Loucy (cell line): ENCODE data around the gene LATS1.
A peak's percentile ranks its signal among the peaks of the same experiment; 100 is the strongest.

ENCODE experiments used
- H2AFZ ChIP-seq: fragments of 200-600 bp; sonication (generic); 2 replicates; pipeline ENCODE4 v1.6.0; 2016; ENCODE audit warnings: antibody characterized with exemption, mild to moderate bottlenecking, low read length, moderate library complexity
- H3F3A ChIP-seq: fragments of 200-600 bp; 2 replicates; pipeline ENCODE4 v1.6.0; 2016; ENCODE audit warnings: antibody characterized with exemption, low read depth, mild to moderate bottlenecking
- H3K27me3 ChIP-seq: fragments of 200-600 bp; sonication (generic); 2 replicates; pipeline ENCODE4 v1.6.1; 2014; ENCODE audit warnings: low read length, mild to moderate bottlenecking; ENCODE audit not compliant: insufficient read depth, poor library complexity, severe bottlenecking
- H3K36me3 ChIP-seq: fragments of 200-600 bp; sonication (generic); 2 replicates; pipeline ENCODE4 v1.6.1; 2016; ENCODE audit warnings: low read length; ENCODE audit not compliant: insufficient read depth
- H3K4me1 ChIP-seq: fragments of 200-600 bp; sonication (generic); 2 replicates; pipeline ENCODE4 v1.5.1; 2014; ENCODE audit warnings: low read length, mild to moderate bottlenecking; ENCODE audit not compliant: insufficient read depth, poor library complexity, severe bottlenecking
- H3K4me2 ChIP-seq: fragments of 200-600 bp; sonication (generic); 2 replicates; pipeline ENCODE4 v1.6.0; 2014; ENCODE audit warnings: antibody characterized with exemption, low read length, low read depth, mild to moderate bottlenecking; ENCODE audit not compliant: poor library complexity, severe bottlenecking
- H3K4me3 ChIP-seq: fragments of 200-600 bp; sonication (generic); 2 replicates; pipeline ENCODE4 v1.5.1; 2014; ENCODE audit warnings: low read length, mild to moderate bottlenecking, mixed read lengths; ENCODE audit not compliant: poor library complexity, severe bottlenecking
- H3K79me2 ChIP-seq: fragments of 200-600 bp; sonication (generic); 2 replicates; pipeline ENCODE4 v1.6.1; 2014; ENCODE audit warnings: low read length; ENCODE audit not compliant: insufficient read depth
- H3K9ac ChIP-seq: fragments of 200-600 bp; sonication (generic); 2 replicates; pipeline ENCODE4 v1.6.0; 2014; ENCODE audit warnings: mild to moderate bottlenecking, low read depth, low read length, moderate library complexity; ENCODE audit not compliant: poor library complexity, severe bottlenecking
- H3K9me2 ChIP-seq: fragments of 200-600 bp; sonication (generic); replicated peaks from 2 replicates; pipeline ENCODE4 v1.6.1; 2016; ENCODE audit warnings: low read depth, low read length, mixed read lengths
- H3K9me3 ChIP-seq: fragments of 200-600 bp; sonication (generic); 2 replicates; pipeline ENCODE4 v1.6.1; 2014; ENCODE audit warnings: mild to moderate bottlenecking, antibody characterized with exemption, low read length, low read depth; ENCODE audit not compliant: insufficient read depth
- H4K20me1 ChIP-seq: fragments of 200-600 bp; sonication (generic); 2 replicates; pipeline ENCODE4 v1.6.0; 2014; ENCODE audit warnings: antibody characterized with exemption, low read length, mild to moderate bottlenecking; ENCODE audit not compliant: insufficient read depth, poor library complexity, severe bottlenecking
- EZH2phosphoT487 ChIP-seq: fragments of 200-600 bp; IDR thresholded peaks from 2 replicates; pipeline ENCODE4 v1.6.1; 2018; ENCODE audit warnings: antibody characterized with exemption, mild to moderate bottlenecking, moderate library complexity, borderline replicate concordance
- TF ChIP-seq, protein P1 (sequence below): fragments of 200-600 bp; sonication (generic); conservative IDR thresholded peaks from 2 replicates; pipeline ENCODE4 v1.5.1; 2014; ENCODE audit warnings: mild to moderate bottlenecking, antibody characterized with exemption, low read length

Gene LATS1

GRCh38 chr6:149733089-149733720 lies 15.3 kb upstream of the LATS1 start:
- H3K36me3 ChIP-seq, result peaks cover 81% of the 10 kb centered on the region
- H3K9ac ChIP-seq, result no peak overlapping the region
- H4K20me1 ChIP-seq, result no peaks in the 10 kb centered on the region
- no peaks in the 10 kb centered on the region; the same call in 1 of the 2 replicates for H3F3A ChIP-seq
- no peaks in the 10 kb centered on the region for H3K79me2 ChIP-seq
- no peak overlapping the region for H3K4me2 ChIP-seq
- no peaks in the 10 kb centered on the region for H3K27me3 ChIP-seq
- H3K9me2 ChIP-seq, result no peaks in the 10 kb centered on the region
- H3K4me1 ChIP-seq, result peaks cover 8% of the 10 kb centered on the region
- no peak overlapping the region for H3K4me3 ChIP-seq
- TF ChIP-seq EZH2phosphoT487, result no peak
- TF ChIP-seq, protein P1, sequence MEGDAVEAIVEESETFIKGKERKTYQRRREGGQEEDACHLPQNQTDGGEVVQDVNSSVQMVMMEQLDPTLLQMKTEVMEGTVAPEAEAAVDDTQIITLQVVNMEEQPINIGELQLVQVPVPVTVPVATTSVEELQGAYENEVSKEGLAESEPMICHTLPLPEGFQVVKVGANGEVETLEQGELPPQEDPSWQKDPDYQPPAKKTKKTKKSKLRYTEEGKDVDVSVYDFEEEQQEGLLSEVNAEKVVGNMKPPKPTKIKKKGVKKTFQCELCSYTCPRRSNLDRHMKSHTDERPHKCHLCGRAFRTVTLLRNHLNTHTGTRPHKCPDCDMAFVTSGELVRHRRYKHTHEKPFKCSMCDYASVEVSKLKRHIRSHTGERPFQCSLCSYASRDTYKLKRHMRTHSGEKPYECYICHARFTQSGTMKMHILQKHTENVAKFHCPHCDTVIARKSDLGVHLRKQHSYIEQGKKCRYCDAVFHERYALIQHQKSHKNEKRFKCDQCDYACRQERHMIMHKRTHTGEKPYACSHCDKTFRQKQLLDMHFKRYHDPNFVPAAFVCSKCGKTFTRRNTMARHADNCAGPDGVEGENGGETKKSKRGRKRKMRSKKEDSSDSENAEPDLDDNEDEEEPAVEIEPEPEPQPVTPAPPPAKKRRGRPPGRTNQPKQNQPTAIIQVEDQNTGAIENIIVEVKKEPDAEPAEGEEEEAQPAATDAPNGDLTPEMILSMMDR, result no peak
- no peak overlapping the region for H2AFZ ChIP-seq
- no peaks in the 10 kb centered on the region for H3K9me3 ChIP-seq

DNA sequence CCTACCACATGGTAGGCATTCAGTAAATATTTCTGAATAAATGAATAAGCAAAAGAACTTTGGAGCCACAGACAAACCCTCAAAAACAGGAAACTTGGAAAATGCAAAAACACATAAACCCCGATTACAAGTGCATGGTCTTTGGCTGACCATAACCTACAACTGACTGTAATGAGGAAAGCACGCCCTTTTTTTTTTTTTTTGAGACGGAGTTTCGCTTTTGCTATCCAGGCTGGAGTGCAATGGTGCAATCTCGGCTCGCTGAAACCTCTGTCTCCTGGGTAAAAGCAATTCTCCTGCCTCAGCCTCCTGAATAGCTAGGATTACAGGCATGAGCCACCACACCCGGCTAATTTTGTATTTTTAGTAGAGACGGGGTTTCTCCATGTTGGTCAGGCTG lies 11.9 kb upstream of the LATS1 start:
- Histone ChIP-seq H3K4me3 (no peak overlapping the region), H3K27me3 (no peaks in the 10 kb centered on the region), H3K4me1 (peaks cover 18% of the 10 kb centered on the region), H3K9ac (no peak overlapping the region), H3K4me2 (no peak overlapping the region), H2AFZ (no peak overlapping the region), H3K9me3 (no peaks in the 10 kb centered on the region), H4K20me1 (no peaks in the 10 kb centered on the region), H3K79me2 (no peaks in the 10 kb centered on the region), H3K9me2 (no peaks in the 10 kb centered on the region), H3K36me3 (peaks cover 73% of the 10 kb centered on the region), H3F3A (peaks cover 2% of the 10 kb centered on the region; the same call in 1 of the 2 replicates)
- TF ChIP-seq EZH2phosphoT487, result no peak
- TF ChIP-seq, protein P1, result no peak

- peak overlapping the region; percentile 64 for H3K9ac ChIP-seq
- TF ChIP-seq, protein P1, result no peak
- TF ChIP-seq EZH2phosphoT487, result no peak
- no peaks in the 10 kb centered on the region for H4K20me1 ChIP-seq
- H3K79me2 ChIP-seq, result no peaks in the 10 kb centered on the region
- H3K4me3 ChIP-seq, result peak overlapping the region; percentile 44
- no peaks in the 10 kb centered on the region for H3K9me3 ChIP-seq
- H3K36me3 ChIP-seq, result peaks cover 72% of the 10 kb centered on the region
- H3F3A ChIP-seq, result peaks cover 2% of the 10 kb centered on the region; the same call in 1 of the 2 replicates
- H3K27me3 ChIP-seq, result no peaks in the 10 kb centered on the region
- H2AFZ ChIP-seq, result no peak overlapping the region
- no peaks in the 10 kb centered on the region for H3K9me2 ChIP-seq
- peak overlapping the region; percentile 62 for H3K4me2 ChIP-seq
- H3K4me1 ChIP-seq, result peaks cover 18% of the 10 kb centered on the region
Observed at GRCh38 chr6:149728499-149729234, 10.8 kb upstream of the LATS1 start.
